ENCODE results near the gene KRT23.
"Not testable (repeated sequence)": the region's sequence is repeated elsewhere in the genome, so short reads cannot be mapped to it uniquely, and the experiment has no call there.

Gene KRT23

GRCh38 chr17:40947929-40948328 lies 10.5 kb upstream of the KRT23 start:
- DNase-seq = no peak

DNA sequence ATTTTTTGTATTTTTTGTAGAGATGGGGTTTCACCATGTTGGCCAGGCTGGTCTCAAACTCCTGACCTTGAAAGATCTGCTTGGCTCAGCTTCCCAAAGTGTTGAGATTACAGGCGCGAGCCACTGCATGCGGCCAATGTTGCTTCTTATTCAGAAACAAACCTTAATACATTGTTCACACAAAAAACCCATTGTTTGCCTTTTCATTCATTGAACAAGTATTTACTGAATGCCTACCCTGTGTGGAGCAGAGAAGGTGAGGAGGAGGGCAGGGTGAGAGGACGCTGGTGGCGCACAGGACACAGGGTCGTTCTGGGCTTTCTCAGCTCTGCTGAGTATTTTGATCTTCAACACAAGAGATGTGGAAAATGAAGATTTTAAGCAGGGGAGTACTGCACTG lies 8.0 kb upstream of the KRT23 start:
- DNase-seq = no peak

GRCh38 chr17:40944531-40944930 lies 7.1 kb upstream of the KRT23 start:
- DNase-seq = no peak

GRCh38 chr17:40942553-40942952 lies 5.1 kb upstream of the KRT23 start:
- no peak for DNase-seq

- DNase-seq = no peak
Observed at GRCh38 chr17:40940266-40940665, 2.8 kb upstream of the KRT23 start.

DNA sequence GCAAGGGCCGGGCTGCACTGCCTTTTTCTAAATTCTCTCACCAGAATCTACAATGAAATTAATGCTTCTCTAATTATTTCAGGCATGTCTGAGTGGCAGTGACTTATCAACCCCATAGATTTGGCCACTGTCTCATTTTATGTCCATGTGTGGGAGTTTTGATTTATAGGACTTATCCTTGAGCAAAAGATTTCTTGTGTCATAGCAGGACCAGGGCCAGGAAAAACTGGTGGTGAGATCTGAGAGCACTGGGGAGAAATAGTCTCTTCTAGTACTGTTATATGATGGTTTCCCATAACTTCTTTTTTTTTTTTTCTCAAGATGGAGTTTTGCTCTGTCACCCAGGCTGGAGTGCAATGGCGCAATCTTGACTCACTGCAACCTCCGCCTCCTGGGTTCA lies 1.5 kb upstream of the KRT23 start:
- no peak for DNase-seq

DNA sequence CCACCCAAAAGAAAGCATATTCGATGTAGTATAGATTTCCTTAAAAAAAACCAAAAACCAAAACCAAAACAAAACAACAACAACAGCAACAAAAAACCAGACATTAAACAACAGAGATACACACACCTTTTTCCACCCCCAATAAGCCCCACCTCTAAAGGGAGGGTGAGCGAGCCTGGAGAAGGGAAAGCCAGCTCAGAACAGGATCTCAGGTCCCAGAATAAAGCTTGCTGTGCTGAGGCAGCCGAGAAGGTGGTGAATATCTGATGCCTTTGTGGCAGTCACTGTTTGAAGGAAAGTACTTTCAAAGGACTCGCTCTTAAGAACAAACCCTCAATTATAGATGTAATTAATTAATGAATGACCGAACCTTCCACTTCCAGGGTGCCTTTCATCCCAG lies 470 bp downstream of the KRT23 start:
- DNase-seq = no peak

GRCh38 chr17:40936437-40936971 lies 942 bp downstream of the KRT23 start:
- DNase-seq = no peak

DNA sequence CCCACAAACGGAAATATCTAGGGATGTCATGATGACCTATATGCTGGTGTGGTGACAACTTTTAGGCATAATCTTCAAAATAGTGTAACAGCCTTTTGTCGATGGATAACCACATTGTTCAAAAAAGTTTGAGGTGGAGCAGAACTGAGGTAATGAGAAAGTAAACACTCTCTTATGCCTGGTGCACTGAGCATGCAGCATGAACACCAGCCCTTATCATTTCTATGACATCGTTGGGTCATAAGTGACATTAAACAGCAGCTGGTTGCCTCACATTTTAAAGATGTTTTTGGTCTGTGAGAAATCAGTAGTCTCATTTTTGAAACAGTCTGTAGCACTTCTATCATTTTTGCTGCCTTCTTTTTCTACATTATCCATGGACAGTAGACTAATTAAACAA lies 1.8 kb downstream of the KRT23 start:
- DNase-seq = no peak

- no peak for DNase-seq
Observed at GRCh38 chr17:40932608-40933007, 4.8 kb downstream of the KRT23 start.

- no peak for DNase-seq
Observed at GRCh38 chr17:40931311-40931710, 6.1 kb downstream of the KRT23 start.

DNA sequence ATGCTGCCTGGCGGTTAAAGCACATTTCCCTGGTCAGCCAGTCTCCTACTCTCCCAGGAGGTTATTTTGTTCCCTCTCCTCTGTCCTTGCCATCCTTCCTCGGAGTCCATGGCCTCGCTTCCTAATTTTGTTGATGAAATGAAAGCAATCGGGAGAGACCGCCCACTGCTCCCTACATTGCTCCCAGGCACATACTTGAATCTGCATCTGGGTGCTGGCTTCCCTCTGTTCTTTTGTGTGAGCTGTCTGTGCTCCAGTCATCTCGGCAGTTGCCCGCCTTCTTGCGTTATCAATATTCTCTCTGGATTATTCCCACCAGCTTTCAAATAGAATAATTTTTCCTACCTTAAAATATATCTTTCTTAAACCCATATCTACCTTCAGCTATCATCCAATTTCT lies 11.1 kb downstream of the KRT23 start:
- DNase-seq = no peak

DNA sequence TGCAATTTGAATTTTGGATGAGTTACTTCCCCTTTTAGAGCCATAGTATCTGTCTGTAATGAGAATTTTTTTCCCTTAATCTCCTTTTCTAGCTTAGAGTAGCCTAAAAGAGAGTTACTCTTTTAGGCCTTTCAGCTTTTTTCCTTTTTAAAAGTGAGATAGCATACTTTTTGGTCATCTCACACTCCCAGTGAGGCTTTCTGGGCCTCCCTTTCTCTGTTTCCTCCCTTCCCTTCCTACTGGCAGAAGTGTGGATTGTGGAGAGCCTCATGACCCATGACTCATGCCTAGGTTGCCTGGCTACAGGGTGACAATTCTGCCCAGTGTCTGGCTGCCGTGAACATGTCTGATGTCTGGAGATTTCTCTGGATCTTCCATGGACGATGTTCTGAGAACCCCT lies 15.2 kb downstream of the KRT23 start:
- DNase-seq = peak; percentile 47

DNA sequence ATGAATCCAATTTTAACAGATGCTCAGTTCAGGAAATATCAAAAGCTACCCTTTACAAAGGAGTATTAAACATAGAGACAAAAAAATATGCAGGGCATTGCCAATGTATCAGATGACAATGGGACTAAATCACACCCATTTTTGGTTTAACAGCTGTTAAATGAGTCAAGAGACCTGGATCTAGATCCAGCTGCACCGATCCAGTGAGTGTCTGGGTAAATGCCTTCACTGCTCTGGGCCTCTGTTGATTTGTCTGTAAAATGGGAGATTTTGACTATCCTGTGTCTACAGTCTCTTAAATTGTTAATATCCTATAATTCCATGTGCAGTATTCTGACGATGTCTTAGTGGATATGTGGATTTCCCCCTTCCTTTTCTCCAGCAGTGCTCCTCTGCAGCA lies 16.4 kb downstream of the KRT23 start:
- DNase-seq = no peak

DNA sequence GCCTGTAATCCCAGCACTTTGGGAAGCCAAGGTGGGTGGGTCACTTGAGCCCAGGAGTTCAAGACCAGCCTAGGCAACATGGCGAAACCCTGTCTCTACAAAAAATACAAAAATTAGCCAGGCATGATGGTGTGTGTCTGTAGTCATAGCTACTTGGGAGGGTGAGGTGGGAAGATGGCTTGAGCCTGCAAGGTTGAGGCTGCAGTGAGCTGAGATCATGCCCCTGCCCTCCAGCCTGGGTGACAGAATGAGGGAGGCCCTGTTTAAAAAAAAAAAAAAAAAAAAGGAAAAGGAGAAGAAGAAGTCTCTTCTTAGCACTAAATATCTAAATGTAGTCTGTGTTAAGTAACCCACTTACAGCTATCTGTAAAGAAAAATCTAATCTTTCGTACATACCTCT lies 20.3 kb downstream of the KRT23 start:
- DNase-seq = not testable (repeated sequence)

GRCh38 chr17:40916366-40916765 lies 21.1 kb downstream of the KRT23 start:
- no peak for DNase-seq

DNA sequence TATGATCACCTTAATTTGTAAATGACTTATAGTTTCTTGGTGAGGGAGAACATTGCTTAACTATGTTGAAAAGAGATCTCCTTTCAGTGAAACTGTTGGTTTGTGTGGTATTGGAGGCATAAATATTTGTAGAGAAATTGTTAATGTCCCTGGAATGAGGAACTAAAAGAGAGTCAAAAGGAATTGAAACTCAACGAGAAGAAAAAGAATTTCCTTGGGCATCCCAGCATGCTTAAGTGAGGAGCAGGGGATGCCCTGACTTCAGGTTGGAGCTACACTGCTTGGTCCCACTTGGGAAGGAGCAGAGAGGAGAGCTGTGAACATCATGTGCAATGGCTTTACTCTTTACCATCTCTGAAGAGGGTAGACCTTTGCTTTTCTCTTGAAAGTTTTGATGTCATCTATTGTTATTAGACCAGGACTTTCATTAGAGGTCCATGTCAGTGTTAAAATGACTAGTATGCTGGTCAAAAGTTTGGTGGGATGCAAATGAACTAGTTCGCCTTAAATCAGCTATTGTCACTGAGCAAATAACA lies 21.7 kb downstream of the KRT23 start:
- DNase-seq = no peak

DNA sequence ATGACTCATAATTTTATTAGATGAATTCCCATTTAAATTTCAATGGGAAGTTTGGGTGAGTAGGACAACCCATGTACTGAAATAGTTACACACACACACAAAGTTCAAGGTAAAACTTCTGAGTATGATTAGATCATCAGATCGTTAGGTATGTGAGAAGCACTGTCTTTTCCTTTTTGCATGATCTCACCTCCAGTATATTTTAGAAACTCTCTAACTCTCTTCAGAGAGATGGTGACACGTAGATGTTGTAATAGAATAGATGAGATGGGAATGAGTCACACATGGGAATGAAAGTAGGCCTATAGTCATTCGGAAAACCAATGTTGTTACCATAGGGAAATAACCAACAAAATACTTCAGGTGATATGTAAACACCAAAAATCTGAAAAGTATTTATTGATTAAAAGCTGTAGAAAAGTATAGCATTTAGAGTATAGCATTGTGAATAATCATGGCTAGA lies 22.2 kb downstream of the KRT23 start:
- no peak for DNase-seq

DNA sequence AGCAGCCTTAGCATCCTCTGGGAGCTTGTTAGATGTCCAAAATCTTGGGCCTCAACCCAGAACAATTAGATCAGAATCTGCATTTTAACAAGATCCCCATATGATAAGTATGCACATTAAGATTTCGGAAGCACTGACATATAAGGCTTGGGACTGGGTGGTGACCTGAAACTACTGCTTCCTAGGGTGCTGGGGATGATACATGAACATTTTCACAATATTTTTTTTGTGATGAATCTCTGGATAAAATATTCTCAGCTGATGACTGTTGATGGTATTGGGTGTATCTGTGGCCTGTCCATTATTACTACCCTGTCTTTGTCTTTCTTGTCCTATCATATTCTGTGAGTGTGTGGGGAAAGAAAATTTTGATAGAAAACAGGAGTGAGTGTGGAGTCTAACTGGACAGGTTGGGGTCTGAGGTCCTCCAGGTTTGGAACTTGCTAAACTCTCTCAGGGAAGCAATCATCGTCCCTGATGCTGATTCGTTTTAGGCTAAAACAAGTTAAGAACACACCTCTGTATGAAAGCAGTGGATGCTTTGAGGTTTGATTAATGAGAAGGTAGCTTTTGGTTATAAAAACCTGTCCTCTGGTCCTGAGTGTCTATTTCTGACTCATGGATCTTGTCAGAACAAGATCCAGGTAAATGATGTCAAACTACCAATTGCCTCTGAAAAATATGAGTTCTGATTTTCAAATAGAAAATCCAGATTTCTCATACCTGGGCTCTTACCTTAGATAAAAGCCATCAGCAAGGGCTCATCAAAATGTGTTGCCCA lies 23.2 kb downstream of the KRT23 start:
- no peak for DNase-seq

GRCh38 chr17:40912486-40913210 lies 24.8 kb downstream of the KRT23 start:
- no peak for DNase-seq

- no peak for DNase-seq
Observed at GRCh38 chr17:40910441-40910841, 27.0 kb downstream of the KRT23 start.

DNA sequence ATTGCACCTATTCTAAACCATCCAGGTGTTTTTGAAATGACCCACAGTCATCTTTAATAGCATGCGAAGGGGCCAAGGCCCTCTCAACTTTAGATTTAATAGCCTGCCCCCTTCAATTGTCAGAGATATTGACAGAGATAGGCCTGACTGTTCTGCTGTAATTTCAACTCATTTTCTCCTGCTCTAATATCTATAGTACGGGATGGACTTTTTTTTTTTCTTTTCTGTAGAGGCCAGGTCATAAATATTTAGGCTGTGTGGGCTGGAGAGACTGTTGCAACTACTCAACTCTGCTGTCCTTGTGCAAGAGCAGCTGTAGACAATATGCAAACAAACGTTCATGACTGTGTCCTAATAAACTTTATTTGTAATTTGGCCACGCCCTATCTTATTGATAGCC lies 27.7 kb downstream of the KRT23 start:
- no peak for DNase-seq

DNA sequence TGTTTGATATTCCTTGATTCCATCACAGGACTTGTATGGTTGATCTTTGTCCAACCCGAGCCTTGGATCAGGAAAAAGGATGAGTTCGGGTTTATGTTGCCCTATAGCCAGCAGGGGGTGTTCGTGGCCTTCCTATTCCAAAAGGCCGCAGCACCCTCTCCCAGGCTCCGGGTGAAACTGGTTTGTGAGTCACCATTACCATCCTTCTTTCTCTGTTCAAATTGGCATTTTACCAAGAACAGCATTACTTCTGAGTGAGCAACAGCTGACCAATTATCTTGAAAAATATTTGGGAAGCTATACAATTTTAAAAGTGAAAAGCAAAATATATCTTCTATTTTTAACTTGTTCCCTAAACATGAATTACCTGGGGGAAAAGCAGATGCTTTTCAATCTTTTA lies 28.1 kb downstream of the KRT23 start:
- DNase-seq = peak; percentile 66

DNA sequence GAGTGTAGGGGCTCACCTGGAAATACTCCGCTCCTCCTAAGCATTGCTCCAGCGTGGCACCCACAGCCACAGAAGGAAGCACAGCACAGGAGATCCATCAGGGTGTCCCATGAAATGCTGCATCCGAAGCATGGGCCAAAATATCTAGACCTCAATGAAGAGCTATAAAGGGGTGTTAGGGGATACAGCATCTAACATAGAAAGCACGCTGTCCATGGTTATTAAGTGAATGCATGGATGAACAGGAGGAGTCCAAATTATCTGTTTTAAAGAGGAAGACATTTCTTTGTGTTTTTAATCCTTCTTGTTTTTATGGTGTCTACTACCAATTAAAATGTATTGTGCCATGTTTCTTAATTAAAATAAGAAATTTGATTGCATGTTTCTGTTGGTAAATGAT lies 30.8 kb downstream of the KRT23 start:
- DNase-seq = no peak
